Measurements from ENCODE around the gene ANO1. TPM values are rescaled to one million over a fixed set of nuclear protein-coding genes. Genes with fewer than 3 reads are reported as not detected.

ANO1 gene
- total RNA-seq, 1 experiment from 2014 or later: 0.37 TPM

DNA sequence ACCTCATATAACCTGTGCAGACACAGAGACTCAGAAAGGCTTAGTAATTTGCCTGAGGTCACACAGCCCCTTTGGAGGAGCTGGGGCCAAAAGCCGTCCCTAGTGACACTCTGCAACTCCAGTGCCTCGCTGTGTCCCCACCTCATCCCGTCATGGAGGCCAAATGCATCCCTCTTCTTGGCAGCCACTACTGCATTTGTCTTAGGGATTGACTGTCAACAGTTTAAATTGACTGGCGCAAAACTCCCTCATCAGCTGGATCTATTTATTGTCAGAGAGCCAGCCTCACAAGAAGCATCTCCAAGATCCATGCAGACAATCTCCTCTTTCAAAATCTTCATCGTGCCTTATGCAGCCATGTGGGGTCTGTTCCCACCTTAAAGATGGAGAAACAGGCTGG lies 35.7 kb downstream of the ANO1 start:
- DNase-seq (ENCODE audit: low spot score): no peak

DNA sequence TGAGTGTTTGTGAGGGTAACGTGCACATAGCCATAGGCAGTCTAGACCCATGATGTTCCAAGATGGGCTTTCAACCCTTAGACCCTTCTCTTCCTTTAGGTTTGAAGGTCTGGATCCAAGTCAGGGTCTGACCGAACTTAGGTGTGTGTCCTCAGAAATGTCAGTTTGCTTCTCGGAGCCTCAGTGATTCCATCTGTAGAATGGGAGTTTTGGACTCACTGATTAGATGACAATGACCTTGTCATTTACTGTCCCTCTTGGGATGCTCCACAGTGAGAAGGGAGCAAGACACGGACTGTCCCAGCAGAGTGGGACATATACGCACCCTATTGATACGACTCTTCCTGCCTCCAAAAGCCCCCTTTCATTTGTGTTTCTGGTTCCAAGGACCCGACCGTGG lies 37.7 kb downstream of the ANO1 start:
- no peak for DNase-seq (ENCODE audit: low spot score)

DNA sequence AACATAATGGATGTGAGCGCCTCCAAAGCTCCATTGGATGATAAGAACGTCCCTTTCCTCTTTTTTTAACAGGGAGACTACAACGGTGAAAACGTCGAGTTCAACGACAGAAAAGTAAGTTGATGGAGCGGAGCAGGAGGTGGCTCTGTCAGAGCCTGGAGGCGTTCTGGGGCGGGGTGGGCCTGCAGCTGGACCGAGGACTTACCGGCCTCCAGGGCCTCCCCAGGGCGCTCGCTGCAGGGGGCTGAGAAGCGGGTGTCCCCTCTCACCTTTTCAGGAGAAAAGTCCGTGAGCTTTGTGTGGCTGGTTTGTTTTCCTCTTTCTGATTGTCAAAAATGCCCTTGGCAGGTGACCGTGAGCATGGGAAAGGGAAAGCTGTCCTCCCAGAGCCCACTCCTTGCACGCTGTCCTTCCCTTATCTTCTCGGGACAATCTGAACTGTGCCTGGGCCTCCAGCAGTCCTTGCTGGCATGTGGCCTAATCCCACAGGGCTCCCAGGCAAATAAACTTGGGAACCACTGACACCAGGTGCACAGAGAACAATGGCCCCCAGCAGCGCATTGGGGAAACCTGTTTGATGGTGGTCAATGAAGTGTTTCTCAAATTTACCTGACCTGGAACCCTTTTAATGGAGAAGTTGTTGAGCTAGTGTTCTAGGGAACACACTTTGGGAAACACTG lies 38.4 kb downstream of the ANO1 start:
- no peak for DNase-seq (ENCODE audit: low spot score)

DNA sequence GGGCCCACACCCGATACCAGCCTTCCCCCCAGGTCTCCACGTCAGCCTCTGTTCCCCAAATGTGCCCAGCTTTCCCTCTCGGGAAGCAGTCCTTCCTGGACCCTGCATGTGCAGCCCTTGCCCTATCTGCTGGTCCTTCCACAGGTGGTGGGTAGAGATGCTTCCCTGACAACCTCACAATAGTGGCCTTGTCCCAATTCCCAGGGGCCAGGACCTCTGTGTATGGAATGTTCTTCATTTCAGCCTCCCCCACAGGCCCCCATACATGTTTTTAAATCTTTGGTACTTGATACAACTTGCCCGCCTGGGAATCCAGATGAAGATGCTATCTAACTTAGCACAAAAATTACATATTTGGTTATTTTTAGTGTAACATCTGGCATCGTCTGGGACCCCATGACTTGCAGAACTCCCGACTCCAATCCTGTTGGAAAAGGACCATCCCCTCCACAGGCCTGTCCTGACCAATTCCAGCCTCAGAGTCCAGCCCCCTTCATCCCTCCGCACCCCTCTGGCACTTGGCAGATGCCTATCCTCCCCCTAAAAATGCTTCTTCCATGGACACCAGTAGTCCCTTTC lies 39.5 kb downstream of the ANO1 start:
- no peak for DNase-seq (ENCODE audit: low spot score)

- no peak for DNase-seq (ENCODE audit: low spot score)
Measured at GRCh38 chr11:70118642-70119041, 40.5 kb downstream of the ANO1 start.

- DNase-seq (ENCODE audit: low spot score): no peak
Measured at GRCh38 chr11:70119502-70119901, 41.4 kb downstream of the ANO1 start.

DNA sequence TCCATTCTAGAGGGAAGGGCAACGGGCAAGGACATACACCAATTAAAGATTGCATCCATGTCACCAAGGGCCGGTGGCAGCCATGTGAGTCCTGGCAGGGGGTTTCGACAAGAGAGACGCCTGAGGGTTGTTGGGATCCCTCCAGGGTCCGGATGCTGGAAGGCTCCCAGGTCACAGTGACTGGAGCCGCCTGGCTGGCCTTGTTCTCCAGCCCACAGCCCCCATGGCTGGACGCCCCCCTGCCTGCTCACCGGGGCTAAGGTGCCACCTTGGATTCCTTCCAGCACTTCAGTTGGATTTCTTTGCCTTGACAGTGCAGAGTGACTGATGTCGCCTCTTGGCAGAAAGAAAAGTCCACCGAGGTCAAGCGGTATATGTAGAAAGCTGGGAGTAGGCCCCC lies 42.6 kb downstream of the ANO1 start:
- no peak for DNase-seq (ENCODE audit: low spot score)

- DNase-seq (ENCODE audit: low spot score): no peak
Measured at GRCh38 chr11:70122490-70123198, 44.5 kb downstream of the ANO1 start.

DNA sequence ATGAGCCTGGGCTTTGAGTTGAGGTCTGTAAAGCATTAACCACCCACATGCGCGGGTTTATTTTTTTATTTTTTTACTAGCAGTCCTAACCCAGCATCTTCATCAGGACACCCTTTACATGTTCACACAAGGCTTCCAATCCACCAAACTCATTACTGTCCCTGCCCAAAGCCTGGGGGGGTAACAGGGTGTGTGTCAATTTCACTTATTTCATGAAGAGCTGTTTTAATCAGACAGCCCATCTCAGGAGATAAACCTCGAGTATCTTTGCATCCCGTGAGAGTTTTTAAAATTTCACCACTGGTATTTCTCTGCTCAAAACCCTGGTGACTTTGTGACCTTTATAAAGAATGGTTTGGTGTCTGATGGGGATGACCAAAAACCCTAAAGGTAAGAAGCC lies 45.6 kb downstream of the ANO1 start:
- no peak for DNase-seq (ENCODE audit: low spot score)

- DNase-seq (ENCODE audit: low spot score): no peak
Measured at GRCh38 chr11:70124321-70125000, 46.3 kb downstream of the ANO1 start.

DNA sequence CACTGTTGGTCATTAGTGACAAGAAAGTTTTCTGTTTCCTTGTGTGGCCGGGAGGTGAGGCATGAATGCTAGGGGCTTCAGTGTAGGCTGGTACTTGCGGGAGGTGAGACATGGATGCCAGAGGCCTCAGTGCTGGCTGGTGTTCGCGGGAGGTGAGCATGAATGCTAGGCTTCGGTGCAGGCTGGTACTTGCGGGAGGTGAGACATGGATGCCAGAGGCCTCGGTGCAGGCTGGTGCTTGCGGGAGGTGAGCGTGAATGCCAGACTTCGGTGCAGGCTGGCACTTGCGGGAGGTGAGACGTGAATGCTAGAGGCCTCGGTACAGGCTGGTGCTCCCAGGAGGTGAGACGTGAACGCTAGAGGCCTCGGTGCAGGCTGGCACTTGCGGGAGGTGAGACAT lies 48.4 kb downstream of the ANO1 start:
- DNase-seq (ENCODE audit: low spot score): no peak

- no peak for DNase-seq (ENCODE audit: low spot score)
Measured at GRCh38 chr11:70127653-70128434, 49.7 kb downstream of the ANO1 start.

GRCh38 chr11:70128435-70128906 lies 50.4 kb downstream of the ANO1 start:
- DNase-seq (ENCODE audit: low spot score): peak; percentile 79

DNA sequence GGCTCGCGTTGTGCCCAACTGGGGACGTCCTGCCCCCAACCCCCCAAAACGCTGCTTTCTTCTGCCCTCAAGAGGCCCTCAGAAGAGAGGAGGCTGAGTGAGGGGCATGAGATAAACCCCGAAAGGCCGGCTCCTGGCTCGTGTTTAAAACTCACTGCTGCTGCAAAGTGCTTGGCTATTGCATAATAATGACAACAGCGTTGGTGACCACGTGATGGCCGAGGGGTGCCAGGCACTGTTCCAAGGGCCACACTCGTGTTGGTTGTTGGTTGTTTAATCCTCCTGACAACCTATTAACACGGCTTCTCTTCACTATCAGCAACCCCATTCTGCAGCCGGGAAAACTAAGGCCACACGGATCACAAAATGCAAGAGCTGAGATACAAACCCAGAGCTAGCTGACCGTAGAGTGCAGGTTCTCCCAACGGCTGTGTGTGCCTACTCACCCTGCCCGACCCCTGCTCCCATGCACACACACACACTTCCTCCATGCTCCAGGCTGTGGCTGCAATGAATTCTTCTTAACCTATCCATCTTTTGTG lies 51.0 kb downstream of the ANO1 start:
- no peak for DNase-seq (ENCODE audit: low spot score)

GRCh38 chr11:70130636-70131035 lies 52.5 kb downstream of the ANO1 start:
- DNase-seq (ENCODE audit: low spot score): no peak

- DNase-seq (ENCODE audit: low spot score): no peak
Measured at GRCh38 chr11:70131606-70132190, 53.6 kb downstream of the ANO1 start.

DNA sequence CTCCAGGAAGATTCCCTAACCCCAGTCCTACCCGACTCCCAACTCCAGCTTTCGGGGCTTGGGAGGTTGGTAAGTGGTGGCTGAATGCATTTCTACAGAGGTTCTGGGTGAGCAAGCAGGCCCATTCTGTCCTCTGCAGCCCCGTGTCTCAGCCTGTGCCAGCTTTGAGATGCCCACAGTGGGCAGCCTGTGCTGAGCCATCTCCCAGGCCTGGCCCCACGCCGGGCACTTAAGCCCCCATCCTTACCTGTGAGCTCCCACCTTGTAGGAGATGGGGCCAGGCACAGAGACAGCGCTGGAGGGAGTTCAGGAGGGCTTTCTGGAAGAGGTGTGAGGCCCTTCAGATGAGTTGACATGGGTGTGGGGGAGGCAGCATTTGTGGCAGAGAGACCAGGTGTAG lies 54.5 kb downstream of the ANO1 start:
- no peak for DNase-seq (ENCODE audit: low spot score)

- DNase-seq (ENCODE audit: low spot score): no peak
Measured at GRCh38 chr11:70133771-70134335, 55.7 kb downstream of the ANO1 start.

DNA sequence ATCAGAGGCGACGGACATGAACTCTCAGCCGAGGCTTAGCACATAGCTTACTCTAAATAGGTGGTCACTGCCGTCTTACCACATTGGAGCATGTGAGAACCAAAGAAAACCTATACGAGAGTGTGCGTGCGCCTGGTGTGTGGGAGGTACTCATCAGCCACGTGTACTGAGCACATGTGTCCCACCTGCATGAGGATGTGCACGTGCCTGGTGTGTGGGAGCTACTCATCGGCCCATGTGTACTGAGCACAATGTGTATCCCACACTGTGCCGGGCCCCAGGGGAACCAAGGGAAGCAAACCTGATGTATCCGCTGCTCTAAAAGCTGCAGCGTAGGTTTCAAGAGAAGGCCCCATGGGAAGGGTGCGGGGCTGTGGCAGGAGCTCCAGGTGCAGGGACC lies 56.4 kb downstream of the ANO1 start:
- no peak for DNase-seq (ENCODE audit: low spot score)

GRCh38 chr11:70135142-70135541 lies 57.0 kb downstream of the ANO1 start:
- DNase-seq (ENCODE audit: low spot score): no peak

- no peak for DNase-seq (ENCODE audit: low spot score)
Measured at GRCh38 chr11:70135625-70136059, 57.5 kb downstream of the ANO1 start.

All from H4 (cell line).